IMR-90 (cell line): ENCODE data around the gene QSER1. TPM values are rescaled to one million over a fixed set of nuclear protein-coding genes. Genes with fewer than 3 reads are reported as not detected.

Experiments used
- ATAC-seq: fragments of 200-7000 bp; cut with Tn5 transposase; 2 replicates; pipeline ENCODE4 v1.9.1; 2020; ENCODE audit warnings: low read depth, mild to moderate bottlenecking, moderate library complexity
- BruUV-seq: library from RNA; stranded (reverse); fragments of 400-500 nt; replicated peaks from 2 replicates; lab custom pipeline; 2021; lab: Mats Ljungman, UMichigan
- CTCF ChIA-PET: fragments of 300-600 bp; formaldehyde crosslinking; extraction: SDS; loops from one replicate; lab custom pipeline; 2021; ENCODE audit warnings: antibody characterized with exemption; lab: Yijun Ruan, JAX
- POLR2A ChIA-PET: fragments of 300-600 bp; sonication (Branson Sonifier 250); formaldehyde crosslinking; loops from one replicate; lab custom pipeline; 2022; ENCODE audit warnings: antibody characterized with exemption; ENCODE audit not compliant: unreplicated experiment; lab: Charles Lee
- DNase-seq: peaks from one replicate; pipeline ENCODE4 v3.0.0; 2013
- H2AFZ ChIP-seq: replicated peaks from 2 replicates; pipeline ENCODE3; 2013; ENCODE audit warnings: low read length, mild to moderate bottlenecking; ENCODE audit not compliant: poor library complexity
- H2AK5ac ChIP-seq: 2 replicates; pipeline ENCODE4 v1.6.1; 2013; ENCODE audit warnings: low read depth, low read length, inconsistent platforms
- H2AK9ac ChIP-seq: replicated peaks from 2 replicates; pipeline ENCODE3; 2013; ENCODE audit warnings: mild to moderate bottlenecking, low read depth, low read length, moderate library complexity; ENCODE audit not compliant: poor library complexity
- H2BK120ac ChIP-seq: 2 replicates; pipeline ENCODE4 v1.6.1; 2013; ENCODE audit warnings: low read depth, low read length, inconsistent platforms
- H2BK15ac ChIP-seq: 3 replicates; pipeline ENCODE4 v1.6.1; 2013; ENCODE audit warnings: low read depth, low read length, inconsistent platforms
- H2BK20ac ChIP-seq: 2 replicates; pipeline ENCODE4 v1.6.1; 2013; ENCODE audit warnings: low read depth, mild to moderate bottlenecking, inconsistent platforms, low read length, moderate library complexity
- H2BK5ac ChIP-seq: 2 replicates; pipeline ENCODE4 v1.6.1; 2013; ENCODE audit warnings: mild to moderate bottlenecking, low read depth, low read length, inconsistent platforms; ENCODE audit not compliant: poor library complexity, severe bottlenecking
- H3K14ac ChIP-seq: replicated peaks from 2 replicates; pipeline ENCODE4 v1.6.1; 2013; ENCODE audit warnings: low read depth, low read length, inconsistent platforms
- H3K18ac ChIP-seq: 2 replicates; pipeline ENCODE4 v1.6.1; 2013; ENCODE audit warnings: low read depth, low read length, control low read depth
- H3K23ac ChIP-seq: 2 replicates; pipeline ENCODE4 v1.6.1; 2013; ENCODE audit warnings: low read depth, low read length, inconsistent platforms
- H3K27ac ChIP-seq: 2 replicates; pipeline ENCODE4 v1.5.1; 2013; ENCODE audit warnings: mild to moderate bottlenecking, control low read depth, low read length; ENCODE audit not compliant: insufficient read depth
- H3K27me3 ChIP-seq: 2 replicates; pipeline ENCODE4 v1.6.1; 2013; ENCODE audit warnings: low read length; ENCODE audit not compliant: control insufficient read depth, insufficient read depth
- H3K36me3 ChIP-seq: 2 replicates; pipeline ENCODE4 v1.6.1; 2013; ENCODE audit warnings: low read length, mixed read lengths; ENCODE audit not compliant: control insufficient read depth, insufficient read depth
- H3K4ac ChIP-seq: 2 replicates; pipeline ENCODE4 v1.6.1; 2013; ENCODE audit warnings: low read depth, low read length, inconsistent platforms
- H3K4me1 ChIP-seq: 2 replicates; pipeline ENCODE4 v1.6.1; 2013; ENCODE audit warnings: low read length, mixed read lengths; ENCODE audit not compliant: control insufficient read depth, insufficient read depth
- H3K4me2 ChIP-seq: 2 replicates; pipeline ENCODE4 v1.6.1; 2013; ENCODE audit warnings: low read depth, mild to moderate bottlenecking, control low read depth, low read length, moderate library complexity
- H3K4me3 ChIP-seq: 2 replicates; pipeline ENCODE4 v1.5.1; 2013; ENCODE audit warnings: low read depth, mild to moderate bottlenecking, control low read depth, low read length, moderate library complexity; ENCODE audit not compliant: insufficient read depth
- H3K56ac ChIP-seq: 2 replicates; pipeline ENCODE4 v1.6.1; 2013; ENCODE audit warnings: low read length, inconsistent platforms; ENCODE audit not compliant: insufficient read depth; ENCODE audit errors: extremely low read depth
- H3K79me1 ChIP-seq, 2 experiments: 2 replicates each; pipeline ENCODE4 v1.6.1; 2013; ENCODE audit warnings: low read length in 2 of 2, inconsistent platforms in 1 of 2, low read depth in 1 of 2
- H3K9ac ChIP-seq: 2 replicates; pipeline ENCODE4 v1.6.1; 2013; ENCODE audit warnings: low read depth, low read length, control low read depth
- H3K9me1 ChIP-seq: 2 replicates; pipeline ENCODE4 v1.6.1; 2013; ENCODE audit warnings: low read length, inconsistent platforms; ENCODE audit not compliant: insufficient read depth
- H3K9me3 ChIP-seq: 2 replicates; pipeline ENCODE4 v1.6.1; 2013; ENCODE audit warnings: low read length; ENCODE audit not compliant: control insufficient read depth, insufficient read depth
- H4K20me1 ChIP-seq: 2 replicates; pipeline ENCODE4 v1.6.1; 2013; ENCODE audit warnings: low read length, inconsistent platforms; ENCODE audit not compliant: insufficient read depth
- H4K5ac ChIP-seq: 2 replicates; pipeline ENCODE4 v1.6.1; 2013; ENCODE audit warnings: mild to moderate bottlenecking, low read depth, low read length, control low read depth
- H4K8ac ChIP-seq, 2 experiments: 2 replicates each; pipeline ENCODE4 v1.6.1; 2013; ENCODE audit warnings: low read depth in 2 of 2, low read length in 2 of 2, control low read depth in 1 of 2, inconsistent platforms in 1 of 2
- H4K91ac ChIP-seq: 2 replicates; pipeline ENCODE4 v1.6.1; 2013; ENCODE audit warnings: low read depth, low read length, inconsistent platforms; ENCODE audit not compliant: insufficient read depth
- USF2 ChIP-seq: fragments of 150-350 bp; IDR thresholded peaks from 2 replicates; pipeline ENCODE4 v1.6.1; 2017; ENCODE audit warnings: mild to moderate bottlenecking, antibody characterized with exemption, low read length, low read depth
- WGBS, 2 experiments: methylation state at CpG; one replicate each; pipeline versions ENCODE4 v1.1.5 to v1.1.7; 2013; ENCODE audit warnings: missing lambda C conversion rate in 2 of 2; ENCODE audit not compliant: insufficient read length in 1 of 2; ENCODE audit errors: extremely low coverage in 2 of 2; 5-methylcytosine and 5-hydroxymethylcytosine counted together
- dilution Hi-C: fragments of 300-500 bp; cut with HindIII; formaldehyde crosslinking; loops from one replicate; pipeline ENCODE4 v1.14.3; 2018; ENCODE audit warnings: low sequenced_read_pairs; ENCODE audit not compliant: unreplicated experiment
- in situ Hi-C: fragments of 300-500 bp; cut with MboI; formaldehyde crosslinking; loops from 3 replicates; pipeline ENCODE4 v1.14.3; 2019; ENCODE audit warnings: low sequenced_read_pairs, inconsistent platforms, mixed read lengths
- intact Hi-C: fragments of 100-400 bp; cut with micrococcal nuclease; formaldehyde crosslinking; loops from 2 replicates; pipeline ENCODE4 v1.10.0; 2022
- polyA plus RNA-seq, 3 experiments: library from polyadenylated mRNA; depleted of rRNA; stranded (reverse); fragments of >200 nt; gene quantifications; 2 replicates each; pipeline ENCODE4 v1.2.3, GENCODE V29; 2012; ENCODE audit warnings: low replicate concordance in 1 of 3
- total RNA-seq: library from RNA; depleted of rRNA; stranded (reverse); fragments of >200 nt; gene quantifications from 2 replicates; pipeline ENCODE4 v1.2.3, GENCODE V29; 2012

QSER1 gene
- total and polyA plus RNA-seq, 2 of the 4 experiments (the other 2 are of a cell fraction) = 5.9 to 15.6 TPM

- POLR2A ChIA-PET = no interaction called here
- WGBS, 2 experiments = 90% methylated on average over 2 of the region's 5 CpGs; no CpG with 5 or more reads in 1 of the 2 experiments
- ATAC-seq = no peak
These were observed 93.0 kb downstream of the QSER1 start for GRCh38 chr11:32985600-32985999.

More at GRCh38 chr11:32985600-32985999, 93.0 kb downstream of the QSER1 start:
- Histone ChIP-seq H2BK20ac (no peak overlapping the region), H2BK15ac (no peak overlapping the region), H3K9me3 (no peaks in the 10 kb centered on the region), H3K27ac (no peak overlapping the region), H2BK5ac (no peak overlapping the region), H3K4me3 (no peak overlapping the region), H4K5ac (no peak overlapping the region), H2AK9ac (no peak overlapping the region), H3K9me1 (peaks cover 4% of the 10 kb centered on the region), H2AFZ (no peak overlapping the region), H3K4me1 (peaks cover 6% of the 10 kb centered on the region), H2AK5ac (no peak overlapping the region), H4K91ac (no peak overlapping the region), H3K18ac (no peak overlapping the region), H3K14ac (no peak overlapping the region), H4K8ac (no peak overlapping the region), H3K79me1 (0 out of 4 replicates have a peak, but pooled peaks cover 0 to 4% of the 10 kb centered on the region in 2 experiments), H3K9ac (no peak overlapping the region), H3K56ac (no peak overlapping the region), H3K23ac (no peak overlapping the region), H3K4ac (no peak overlapping the region), H4K20me1 (no peaks in the 10 kb centered on the region), H3K36me3 (no peaks in the 10 kb centered on the region), H3K4me2 (no peak overlapping the region), H3K27me3 (no peaks in the 10 kb centered on the region), H2BK120ac (no peak overlapping the region)
- intact Hi-C loops = no loop called here
- DNase-seq = no peak
- no TSS peak for BruUV-seq
- in situ Hi-C loops = no loop called here
- CTCF ChIA-PET = no interaction called here
- dilution Hi-C loops = no loop called here
- TF ChIP-seq USF2 = no peak
